Endothelial cell of umbilical vein (primary cell): Measurements from ENCODE around the gene SLC29A3.

Experiments
- EZH2 ChIP-seq: IDR thresholded peaks from 2 replicates; pipeline ENCODE4 v1.6.1; 2012; ENCODE audit warnings: borderline replicate concordance, low read depth, mild to moderate bottlenecking, moderate library complexity, low read length, inconsistent platforms; ENCODE audit not compliant: severe bottlenecking
- POLR2A ChIP-seq: IDR thresholded peaks from 2 replicates; pipeline ENCODE4 v1.6.1; 2012; ENCODE audit warnings: low read depth, mild to moderate bottlenecking, control low read depth, low read length
- TF ChIP-seq, protein P1 (sequence below), 2 donors: IDR thresholded peaks; 1 replicate in 1 of 2; 2 replicates in 1 of 2; pipeline ENCODE4 v1.5.1; 2011; ENCODE audit warnings: low read length in 2 of 2, mild to moderate bottlenecking in 2 of 2, moderate library complexity in 2 of 2, control low read depth in 1 of 2, inconsistent platforms in 1 of 2, low read depth in 1 of 2; ENCODE audit not compliant: insufficient read depth in 1 of 2; ENCODE audit errors: extremely low read depth in 1 of 2

DNA sequence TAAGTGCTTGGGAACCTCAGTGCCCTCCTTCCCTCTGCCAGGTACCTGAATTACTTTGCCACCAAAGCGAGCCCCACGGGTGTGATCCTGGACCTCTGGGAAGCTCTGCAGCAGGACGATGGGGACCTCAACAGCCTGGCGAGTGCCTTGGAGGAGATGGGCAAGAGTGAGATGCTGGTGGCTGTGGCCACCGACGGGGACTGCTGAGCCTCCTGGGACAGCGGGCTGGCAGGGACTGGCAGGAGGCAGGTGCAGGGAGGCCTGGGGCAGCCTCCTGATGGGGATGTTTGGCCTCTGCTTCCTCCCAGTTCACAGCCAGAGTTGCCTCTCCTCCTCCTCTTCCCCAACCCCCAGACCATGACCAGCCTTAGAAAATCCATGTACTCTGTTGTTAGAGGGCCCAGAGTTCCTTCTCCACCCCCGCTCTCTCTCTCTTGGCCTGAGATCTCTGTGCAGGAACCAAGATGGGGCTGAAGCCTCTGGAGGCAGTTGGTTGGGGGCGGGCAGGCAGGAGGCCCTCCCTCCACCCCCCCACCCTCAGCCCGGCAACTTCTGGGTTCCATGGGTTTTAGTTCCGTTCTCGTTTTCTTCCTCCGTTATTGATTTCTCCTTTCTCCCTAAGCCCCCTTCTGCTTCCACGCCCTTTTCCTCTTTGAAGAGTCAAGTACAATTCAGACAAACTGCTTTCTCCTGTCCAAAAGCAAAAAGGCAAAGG lies 19.8 kb upstream of the SLC29A3 start:
- TF ChIP-seq, protein P1, sequence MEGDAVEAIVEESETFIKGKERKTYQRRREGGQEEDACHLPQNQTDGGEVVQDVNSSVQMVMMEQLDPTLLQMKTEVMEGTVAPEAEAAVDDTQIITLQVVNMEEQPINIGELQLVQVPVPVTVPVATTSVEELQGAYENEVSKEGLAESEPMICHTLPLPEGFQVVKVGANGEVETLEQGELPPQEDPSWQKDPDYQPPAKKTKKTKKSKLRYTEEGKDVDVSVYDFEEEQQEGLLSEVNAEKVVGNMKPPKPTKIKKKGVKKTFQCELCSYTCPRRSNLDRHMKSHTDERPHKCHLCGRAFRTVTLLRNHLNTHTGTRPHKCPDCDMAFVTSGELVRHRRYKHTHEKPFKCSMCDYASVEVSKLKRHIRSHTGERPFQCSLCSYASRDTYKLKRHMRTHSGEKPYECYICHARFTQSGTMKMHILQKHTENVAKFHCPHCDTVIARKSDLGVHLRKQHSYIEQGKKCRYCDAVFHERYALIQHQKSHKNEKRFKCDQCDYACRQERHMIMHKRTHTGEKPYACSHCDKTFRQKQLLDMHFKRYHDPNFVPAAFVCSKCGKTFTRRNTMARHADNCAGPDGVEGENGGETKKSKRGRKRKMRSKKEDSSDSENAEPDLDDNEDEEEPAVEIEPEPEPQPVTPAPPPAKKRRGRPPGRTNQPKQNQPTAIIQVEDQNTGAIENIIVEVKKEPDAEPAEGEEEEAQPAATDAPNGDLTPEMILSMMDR (IDR thresholded peaks at IDR 0.05; ENCODE audit: extremely low read depth in 1 of 2, insufficient read depth in 1 of 2, low read depth in 1 of 2, low read length in 2 of 2): no peak
- TF ChIP-seq EZH2 (no peak), POLR2A (no peak)
